CD4-positive, alpha-beta T cell (primary cell): ENCODE measurements around the gene CLOCK. TPM values are rescaled to one million over a fixed set of nuclear protein-coding genes. Genes with fewer than 3 reads are reported as not detected.

ENCODE experiments used
- ATAC-seq: fragments of 200-7000 bp; cut with Tn5 transposase; one replicate; pipeline ENCODE4 v1.10.0; 2022; ENCODE audit warnings: mild to moderate bottlenecking; ENCODE audit not compliant: poor library complexity
- CTCF ChIA-PET: fragments of 350-600 bp; sonication (Branson Sonifier 250); formaldehyde crosslinking; loops from one replicate; lab custom pipeline; 2021; ENCODE audit warnings: antibody characterized with exemption, inconsistent platforms; lab: Charles Lee
- POLR2A ChIA-PET: fragments of 350-600 bp; sonication (Branson Sonifier 250); formaldehyde crosslinking; loops from one replicate; lab custom pipeline; 2021; ENCODE audit warnings: antibody characterized with exemption, inconsistent platforms; lab: Charles Lee
- DNase-seq, 14 experiments: peaks; one replicate each; pipeline ENCODE4 v3.0.0-alpha.2; 2013 to 2020; ENCODE audit warnings: mixed read lengths in 2 of 14
- H3K27ac ChIP-seq, 2 donors: one replicate each; pipeline versions ENCODE4 v1.5.1 to v1.7.0; 2013; ENCODE audit warnings: low read length in 2 of 2, low read depth in 1 of 2, mild to moderate bottlenecking in 1 of 2
- H3K27me3 ChIP-seq, 2 experiments: 1 replicate in 1 of 2; 2 replicates in 1 of 2; pipeline versions ENCODE4 v1.6.1 to v1.7.0; 2013; ENCODE audit warnings: low read length in 2 of 2, control low read depth in 1 of 2, mild to moderate bottlenecking in 1 of 2, moderate library complexity in 1 of 2; ENCODE audit not compliant: insufficient read depth in 2 of 2, control insufficient read depth in 1 of 2
- H3K36me3 ChIP-seq: one replicate; pipeline ENCODE4 v1.6.1; 2013; ENCODE audit warnings: low read length, control low read depth; ENCODE audit not compliant: insufficient read depth
- H3K4me1 ChIP-seq: one replicate; pipeline ENCODE4 v1.6.1; 2013; ENCODE audit warnings: low read length, control low read depth; ENCODE audit not compliant: insufficient read depth
- H3K4me3 ChIP-seq: one replicate; pipeline ENCODE4 v1.5.1; 2013; ENCODE audit warnings: mild to moderate bottlenecking, low read length, moderate library complexity
- H3K9me3 ChIP-seq, 2 experiments: 1 replicate in 1 of 2; 2 replicates in 1 of 2; pipeline versions ENCODE4 v1.6.1 to v1.7.0; 2013; ENCODE audit warnings: low read length in 2 of 2, mild to moderate bottlenecking in 2 of 2, control low read depth in 1 of 2, moderate library complexity in 1 of 2; ENCODE audit not compliant: control insufficient read depth in 1 of 2, insufficient read depth in 1 of 2
- H3K27ac Mint-ChIP-seq: one replicate; pipeline ENCODE4 v1.8.0; 2020; ENCODE audit warnings: mixed read lengths
- H3K27me3 Mint-ChIP-seq: one replicate; pipeline ENCODE4 v1.8.0; 2021; ENCODE audit warnings: mixed read lengths
- H3K36me3 Mint-ChIP-seq: one replicate; pipeline ENCODE4 v1.8.0; 2021; ENCODE audit warnings: low read depth, mixed read lengths
- H3K4me1 Mint-ChIP-seq: one replicate; pipeline ENCODE4 v1.8.0; 2021; ENCODE audit warnings: low read depth, mixed read lengths
- H3K4me3 Mint-ChIP-seq: one replicate; pipeline ENCODE4 v1.8.0; 2020; ENCODE audit warnings: mild to moderate bottlenecking, mixed read lengths
- H3K9me3 Mint-ChIP-seq: one replicate; pipeline ENCODE4 v1.8.0; 2020; ENCODE audit warnings: mixed read lengths
- CTCF ChIP-seq: fragments of 200-600 bp; IDR thresholded peaks from one replicate; pipeline ENCODE4 v1.8.0; 2022; ENCODE audit warnings: antibody characterized with exemption, mild to moderate bottlenecking
- intact Hi-C, 2 experiments: fragments of 100-400 bp; cut with DNase I in 1 of 2; cut with micrococcal nuclease in 1 of 2; formaldehyde crosslinking; loops; one replicate each; pipeline versions ENCODE4 v1.15.1 to v1.9.0; 2023 to 2025; cut with DNase I, micrococcal nuclease
- total RNA-seq, 174 experiments: library from RNA in 2 of 174; stranded (reverse) in 2 of 174; gene quantifications; one replicate each; pipeline ENCODE4 v1.2.3 and lab custom pipeline; 2021 to 2026

CLOCK gene
- total RNA-seq, 2 experiments from 2014 or later = 4.9 to 5.6 TPM

DNA sequence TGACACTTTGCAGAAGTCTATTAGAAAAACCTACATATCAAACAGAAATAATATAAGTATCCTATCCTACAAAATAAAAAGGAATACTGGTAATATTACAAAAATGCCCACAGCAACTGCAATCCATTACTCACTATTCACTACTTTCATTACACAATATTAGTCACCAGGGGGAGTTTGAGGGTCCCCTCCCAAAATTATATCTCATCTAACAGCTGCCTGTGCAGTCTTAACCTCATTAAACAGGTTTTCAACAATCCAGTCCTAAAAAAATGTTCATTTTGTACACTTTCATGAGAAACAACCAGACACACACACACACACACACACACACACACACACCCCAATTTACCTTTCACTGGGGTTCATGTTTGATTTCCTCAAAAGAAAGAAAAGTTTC, 2.9 kb downstream of the CLOCK start:
- DNase-seq = peak in 2 of 14 experiments; percentile 29 to 32
- peaks cover 15% of the 10 kb centered on the region for H3K4me1 ChIP-seq
- H3K9me3 ChIP-seq = no peaks in the 10 kb centered on the region
- Mint-ChIP-seq H3K4me1 (peaks cover 55% of the 10 kb centered on the region), H3K27ac (peak overlapping the region; percentile 85), H3K36me3 (peaks cover 9% of the 10 kb centered on the region), H3K4me3 (no peak overlapping the region), H3K9me3 (no peaks in the 10 kb centered on the region), H3K27me3 (no peaks in the 10 kb centered on the region)
- H3K36me3 ChIP-seq = no peaks in the 10 kb centered on the region
- intact Hi-C loops = loop anchor here in 1 of 2 experiments (10.0 kb wide), 1 partner anchor 49 kb away; no protein-coding TSS in a partner anchor
- no peak overlapping the region for H3K27ac ChIP-seq
- H3K4me3 ChIP-seq = no peak overlapping the region
- ChIA-PET POLR2A (interaction anchor here (3.7 kb wide), 1 partner anchor 149 kb away, joined by 37 read pairs; the partner anchor contains the start of gene TMEM165), CTCF (interaction anchor here (1.4 to 2.8 kb wide), 3 partner anchors 11 to 198 kb away, joined by 5 to 9 read pairs (median 5); partner anchors contain the start of gene SRD5A3)
- TF ChIP-seq CTCF = no peak
- no peak for ATAC-seq
- H3K27me3 ChIP-seq = no peaks in the 10 kb centered on the region

DNA sequence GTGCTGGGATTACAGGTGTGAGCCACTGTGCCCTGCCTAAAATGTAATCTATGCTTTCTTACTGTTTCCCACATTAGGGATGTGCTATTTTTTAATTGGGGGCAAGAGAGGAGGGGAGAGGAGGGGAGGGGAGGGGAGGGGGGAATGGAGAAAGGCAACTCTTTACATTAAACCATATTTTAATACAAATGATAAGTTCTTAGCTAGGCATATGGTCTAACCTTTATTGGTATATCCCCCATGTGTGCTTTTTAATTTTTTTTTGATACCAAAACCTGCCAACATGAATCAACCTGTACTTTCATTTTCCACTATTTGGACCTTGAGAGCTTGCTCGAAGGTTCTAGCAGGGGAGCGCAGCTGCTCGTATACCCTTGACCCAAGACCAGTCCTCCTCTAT, 6.4 kb downstream of the CLOCK start:
- H3K27ac ChIP-seq = no peak overlapping the region
- Mint-ChIP-seq H3K4me1 (peaks cover 59% of the 10 kb centered on the region), H3K27me3 (no peaks in the 10 kb centered on the region), H3K36me3 (peaks cover 7% of the 10 kb centered on the region), H3K4me3 (no peak overlapping the region), H3K27ac (peak overlapping the region; percentile 54), H3K9me3 (no peaks in the 10 kb centered on the region)
- no peaks in the 10 kb centered on the region for H3K9me3 ChIP-seq
- no peak for DNase-seq
- no peaks in the 10 kb centered on the region for H3K36me3 ChIP-seq
- ChIA-PET POLR2A (no interaction called here), CTCF (no interaction called here)
- peaks cover 12% of the 10 kb centered on the region for H3K4me1 ChIP-seq
- no peaks in the 10 kb centered on the region for H3K27me3 ChIP-seq
- no peak for TF ChIP-seq CTCF
- intact Hi-C loops = loop anchor here in 1 of 2 experiments (10.0 kb wide), 1 partner anchor 45 kb away; no protein-coding TSS in a partner anchor
- no peak overlapping the region for H3K4me3 ChIP-seq
- no peak for ATAC-seq

DNA sequence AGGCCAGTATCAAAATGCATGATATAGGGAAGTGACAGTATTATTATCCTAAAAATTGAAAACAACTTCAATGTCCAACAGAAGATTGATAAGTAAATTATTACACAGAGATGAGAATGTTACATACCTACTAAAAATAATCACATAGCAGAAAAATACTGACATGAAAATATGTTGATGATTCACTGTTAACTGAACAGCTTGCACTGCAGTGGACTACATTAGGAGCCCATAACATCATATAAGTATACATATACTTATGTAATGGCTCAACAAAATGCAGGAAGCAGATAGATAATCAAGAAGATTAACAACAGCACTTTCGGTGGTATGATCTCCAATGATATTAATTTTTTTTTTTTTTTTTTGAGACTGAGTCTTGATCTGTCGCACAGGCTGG, 7.1 kb downstream of the CLOCK start:
- DNase-seq (no peak), ATAC-seq (no peak)
- TF ChIP-seq CTCF = no peak
- no peak overlapping the region for H3K4me3 Mint-ChIP-seq
- ChIA-PET CTCF (interaction anchor here (1.2 to 1.3 kb wide), 2 partner anchors 12 to 15 kb away, joined by 3 to 4 read pairs; no protein-coding TSS in a partner anchor), POLR2A (interaction anchor here (1.4 kb wide), 1 partner anchor 10 kb away, joined by 3 read pairs; no protein-coding TSS in a partner anchor)
- intact Hi-C loops = loop anchor here in 1 of 2 experiments (10.0 kb wide), 1 partner anchor 45 kb away; no protein-coding TSS in a partner anchor
- no peaks in the 10 kb centered on the region for H3K9me3 Mint-ChIP-seq
- H3K27ac Mint-ChIP-seq = no peak overlapping the region
- peaks cover 7% of the 10 kb centered on the region for H3K36me3 Mint-ChIP-seq
- no peaks in the 10 kb centered on the region for H3K36me3 ChIP-seq
- H3K27me3 Mint-ChIP-seq = no peaks in the 10 kb centered on the region
- no peaks in the 10 kb centered on the region for H3K27me3 ChIP-seq
- peaks cover 53% of the 10 kb centered on the region for H3K4me1 Mint-ChIP-seq
- no peaks in the 10 kb centered on the region for H3K9me3 ChIP-seq
- H3K4me1 ChIP-seq = peaks cover 12% of the 10 kb centered on the region
- no peak overlapping the region for H3K27ac ChIP-seq
- H3K4me3 ChIP-seq = no peak overlapping the region
